Left lung (tissue), 10 donors: ENCODE results near the gene NLRP11. TPM values are rescaled to one million over a fixed set of nuclear protein-coding genes. Genes with fewer than 3 reads are reported as not detected.

Source experiments
- ATAC-seq: fragments of 200-7000 bp; cut with Tn5 transposase; one replicate; pipeline ENCODE4 v1.9.1; 2020; ENCODE audit warnings: moderate library complexity
- DNase-seq, 4 donors: peaks; one replicate each; pipeline ENCODE4 v3.0.0-alpha.2; 2013 to 2020
- H3K27ac ChIP-seq, 2 donors: fragments of 200-600 bp; sonication (generic) in 1 of 2; one replicate each; pipeline versions ENCODE4 v1.5.0 to v1.8.0; 2020 to 2021
- H3K27me3 ChIP-seq, 2 donors: fragments of 200-600 bp; sonication (generic) in 1 of 2; one replicate each; pipeline versions ENCODE4 v1.5.0 to v1.8.0; 2020 to 2021
- H3K36me3 ChIP-seq, 2 donors: fragments of 200-600 bp; sonication (generic) in 1 of 2; one replicate each; pipeline versions ENCODE4 v1.5.0 to v1.8.0; 2020 to 2021
- H3K4me1 ChIP-seq, 2 donors: fragments of 200-600 bp; one replicate each; pipeline ENCODE4 v1.8.0; 2021
- H3K4me3 ChIP-seq, 2 donors: fragments of 200-600 bp; sonication (generic) in 1 of 2; one replicate each; pipeline versions ENCODE4 v1.5.0 to v1.8.0; 2020 to 2021; ENCODE audit warnings: mild to moderate bottlenecking in 1 of 2
- H3K9me3 ChIP-seq, 2 donors: fragments of 200-600 bp; sonication (generic) in 1 of 2; one replicate each; pipeline versions ENCODE4 v1.5.0 to v1.8.0; 2020 to 2021
- intact Hi-C, 2 donors: fragments of 100-400 bp; cut with DNase I; formaldehyde crosslinking; loops; one replicate each; pipeline versions ENCODE4 v1.11.2 to v1.14.2; 2022
- polyA plus RNA-seq, 6 donors: library from polyadenylated mRNA; unstranded; fragments of 120-200 nt; gene quantifications; one replicate each; pipeline ENCODE4 v1.2.1, GENCODE V29; 2013; ENCODE audit not compliant: insufficient read length in 6 of 6
- total RNA-seq, 2 donors: library from RNA; stranded (reverse); fragmentation: NEBNext Ultra II Directional; extraction: Animal tissue kit (Norgen Biotek cat#: 25700); gene quantifications; one replicate each; pipeline ENCODE4 v1.2.1, GENCODE V29; 2021
- TF ChIP-seq, protein P1 (sequence below), 2 donors: fragments of 200-600 bp; sonication (generic) in 1 of 2; IDR thresholded peaks; one replicate each; pipeline versions ENCODE4 v1.5.0 to v1.8.0; 2021; ENCODE audit warnings: antibody characterized with exemption in 2 of 2
- donor health status: DM: no; HTN: yes; CAD: no.
- donor health status: DM: no; HTN: no; CAD: no.

The NLRP11 gene
- total and polyA plus RNA-seq, 8 donors = 0.04 TPM; not detected in 6

- Histone ChIP-seq H3K9me3 (peaks cover 0 to 5% of the 10 kb centered on the region in 2 donors), H3K27me3 (no peaks in the 10 kb centered on the region), H3K4me1 (no peaks in the 10 kb centered on the region), H3K36me3 (no peaks in the 10 kb centered on the region), H3K27ac (no peak overlapping the region), H3K4me3 (no peak overlapping the region)
- ATAC-seq (no peak), DNase-seq (no peak)
- intact Hi-C loops = no loop called here
- TF ChIP-seq, protein P1, sequence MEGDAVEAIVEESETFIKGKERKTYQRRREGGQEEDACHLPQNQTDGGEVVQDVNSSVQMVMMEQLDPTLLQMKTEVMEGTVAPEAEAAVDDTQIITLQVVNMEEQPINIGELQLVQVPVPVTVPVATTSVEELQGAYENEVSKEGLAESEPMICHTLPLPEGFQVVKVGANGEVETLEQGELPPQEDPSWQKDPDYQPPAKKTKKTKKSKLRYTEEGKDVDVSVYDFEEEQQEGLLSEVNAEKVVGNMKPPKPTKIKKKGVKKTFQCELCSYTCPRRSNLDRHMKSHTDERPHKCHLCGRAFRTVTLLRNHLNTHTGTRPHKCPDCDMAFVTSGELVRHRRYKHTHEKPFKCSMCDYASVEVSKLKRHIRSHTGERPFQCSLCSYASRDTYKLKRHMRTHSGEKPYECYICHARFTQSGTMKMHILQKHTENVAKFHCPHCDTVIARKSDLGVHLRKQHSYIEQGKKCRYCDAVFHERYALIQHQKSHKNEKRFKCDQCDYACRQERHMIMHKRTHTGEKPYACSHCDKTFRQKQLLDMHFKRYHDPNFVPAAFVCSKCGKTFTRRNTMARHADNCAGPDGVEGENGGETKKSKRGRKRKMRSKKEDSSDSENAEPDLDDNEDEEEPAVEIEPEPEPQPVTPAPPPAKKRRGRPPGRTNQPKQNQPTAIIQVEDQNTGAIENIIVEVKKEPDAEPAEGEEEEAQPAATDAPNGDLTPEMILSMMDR (IDR thresholded peaks at IDR 0.05) = no peak
These were observed 29.5 kb downstream of the NLRP11 start for GRCh38 chr19:55802281-55802680.

- no peak for DNase-seq
- ATAC-seq = no peak
- Histone ChIP-seq H3K4me3 (no peak overlapping the region), H3K9me3 (peaks cover 0 to 5% of the 10 kb centered on the region in 2 donors), H3K27me3 (no peaks in the 10 kb centered on the region), H3K27ac (no peak overlapping the region), H3K36me3 (no peaks in the 10 kb centered on the region), H3K4me1 (no peaks in the 10 kb centered on the region)
- intact Hi-C loops = no loop called here
- TF ChIP-seq, protein P1 (IDR thresholded peaks at IDR 0.05) = no peak
These were observed 30.4 kb downstream of the NLRP11 start for GRCh38 chr19:55801416-55801815.

DNA sequence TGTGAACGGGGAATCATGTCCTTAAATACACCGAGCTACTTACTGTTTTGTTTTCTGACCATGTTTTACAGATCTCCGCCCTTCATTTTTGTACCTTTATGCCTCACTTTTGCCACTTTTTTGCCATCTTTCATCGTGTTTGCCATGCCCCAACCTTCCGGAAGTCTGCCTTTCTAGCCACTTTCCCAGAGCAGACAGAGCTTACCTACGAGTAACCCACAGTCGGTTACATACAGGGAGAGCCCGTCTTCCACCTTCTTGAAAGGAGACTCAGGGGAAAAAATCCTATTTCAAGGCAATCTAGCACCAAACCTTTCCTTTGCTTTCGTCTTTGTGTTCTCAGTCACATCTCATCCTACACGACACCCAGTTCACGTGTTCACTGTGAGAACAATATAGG is 36.8 kb downstream of the NLRP11 start:
- H3K4me3 ChIP-seq = no peak overlapping the region
- no peaks in the 10 kb centered on the region for H3K9me3 ChIP-seq
- ATAC-seq = no peak
- no peaks in the 10 kb centered on the region for H3K4me1 ChIP-seq
- DNase-seq = no peak
- no peaks in the 10 kb centered on the region for H3K36me3 ChIP-seq
- intact Hi-C loops = no loop called here
- TF ChIP-seq, protein P1 (IDR thresholded peaks at IDR 0.05) = no peak
- H3K27me3 ChIP-seq = peaks cover 0 to 10% of the 10 kb centered on the region in 2 donors
- H3K27ac ChIP-seq = no peak overlapping the region

DNA sequence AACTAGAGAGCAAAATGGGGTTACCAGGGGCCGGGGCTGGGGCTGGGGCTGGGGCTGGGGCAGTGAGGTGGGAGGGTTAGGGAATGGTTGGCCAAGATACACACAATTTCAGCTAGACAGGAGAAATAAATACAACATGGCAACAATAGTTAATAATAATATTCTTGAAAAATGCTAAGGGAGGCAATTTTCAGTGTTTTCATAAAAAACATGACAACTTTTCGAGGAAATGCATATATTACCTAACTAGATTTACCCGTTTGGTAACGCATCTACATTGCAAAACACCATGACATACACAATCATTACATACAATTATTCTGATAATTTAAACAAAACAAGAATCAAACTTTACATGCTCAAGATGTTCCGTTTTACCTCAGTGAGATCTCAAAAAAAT is 50.7 kb downstream of the NLRP11 start:
- peaks cover 0 to 52% of the 10 kb centered on the region in 2 donors for H3K27me3 ChIP-seq
- intact Hi-C loops = no loop called here
- H3K36me3 ChIP-seq = no peaks in the 10 kb centered on the region
- H3K4me3 ChIP-seq = no peak overlapping the region
- H3K9me3 ChIP-seq = no peaks in the 10 kb centered on the region
- H3K27ac ChIP-seq = no peak overlapping the region
- DNase-seq = no peak
- TF ChIP-seq, protein P1 (IDR thresholded peaks at IDR 0.05) = no peak
- no peaks in the 10 kb centered on the region for H3K4me1 ChIP-seq
- no peak for ATAC-seq

GRCh38 chr19:55778331-55778730 is 53.5 kb downstream of the NLRP11 start:
- DNase-seq (no peak), ATAC-seq (no peak)
- TF ChIP-seq, protein P1 (IDR thresholded peaks at IDR 0.05) = no peak
- Histone ChIP-seq H3K36me3 (no peaks in the 10 kb centered on the region), H3K27me3 (peaks cover 0 to 56% of the 10 kb centered on the region in 2 donors), H3K9me3 (no peaks in the 10 kb centered on the region), H3K4me1 (no peaks in the 10 kb centered on the region), H3K4me3 (no peak overlapping the region), H3K27ac (no peak overlapping the region)
- intact Hi-C loops = no loop called here
